K562 (cell line): ENCODE data around the gene SMAD7. TPM values are rescaled to one million over a fixed set of nuclear protein-coding genes. Genes with fewer than 3 reads are reported as not detected.

Experiments
- BCOR ChIP-seq: fragments of 450-650 bp; IDR thresholded peaks from 2 replicates; pipeline ENCODE4 v1.6.1; 2016
- CBFA2T2 ChIP-seq: fragments of 450-650 bp; conservative IDR thresholded peaks from 2 replicates; pipeline ENCODE4 v1.6.1; 2017; ENCODE audit warnings: mild to moderate bottlenecking
- CBX1 ChIP-seq: sonication (generic); IDR thresholded peaks from 2 replicates; pipeline ENCODE4 v1.6.1; 2016; ENCODE audit warnings: antibody characterized with exemption, low read depth, mild to moderate bottlenecking
- CSDE1 ChIP-seq, 2 experiments: fragments of 450-650 bp; IDR thresholded peaks; 2 replicates each; pipeline ENCODE4 v1.6.1; 2016; ENCODE audit warnings: mild to moderate bottlenecking in 1 of 2
- EGR1 ChIP-seq: fragments of 450-650 bp; conservative IDR thresholded peaks from 2 replicates; pipeline ENCODE4 v1.6.1; 2017; ENCODE audit warnings: mild to moderate bottlenecking
- HEY1 ChIP-seq: fragments of 250-450 bp; sonication (Bioruptor Pico); IDR thresholded peaks from 2 replicates; pipeline ENCODE4 v1.5.0; 2020; ENCODE audit warnings: mild to moderate bottlenecking, moderate library complexity, borderline replicate concordance
- HMG20A ChIP-seq: fragments of 450-650 bp; formaldehyde crosslinking; conservative IDR thresholded peaks from 2 replicates; pipeline ENCODE4 v1.4.0; 2020; ENCODE audit warnings: mild to moderate bottlenecking, mixed read lengths
- HNRNPK ChIP-seq: fragments of 200-400 bp; formaldehyde crosslinking; IDR thresholded peaks from one replicate; pipeline ENCODE4 v1.6.1; 2018; ENCODE audit warnings: mild to moderate bottlenecking, low read depth, low read length; ENCODE audit not compliant: poor library complexity, severe bottlenecking
- IFI16 ChIP-seq: fragments of 250-450 bp; sonication (Bioruptor Pico); IDR thresholded peaks from 2 replicates; pipeline ENCODE4 v2.1.2; 2022; ENCODE audit warnings: mild to moderate bottlenecking, inconsistent platforms
- KDM1A ChIP-seq, 2 experiments: fragments of 450-650 bp; IDR thresholded peaks; 2 replicates each; pipeline ENCODE4 v1.6.1; 2016; ENCODE audit warnings: mild to moderate bottlenecking in 2 of 2
- KLF1 ChIP-seq: fragments of 450-650 bp; IDR thresholded peaks from 2 replicates; pipeline ENCODE4 v1.6.1; 2016; ENCODE audit warnings: missing genetic modification characterization, missing compliant biosample characterization
- MCM3 ChIP-seq: fragments of 450-650 bp; IDR thresholded peaks from 2 replicates; pipeline ENCODE4 v1.6.1; 2016
- MIER1 ChIP-seq: fragments of 450-650 bp; IDR thresholded peaks from 2 replicates; pipeline ENCODE4 v1.6.1; 2016; ENCODE audit warnings: antibody characterized with exemption, mild to moderate bottlenecking, low read depth
- NFE2L1 ChIP-seq: fragments of 450-650 bp; IDR thresholded peaks from 2 replicates; pipeline ENCODE4 v1.6.1; 2016; ENCODE audit warnings: missing genetic modification characterization, low read depth, mild to moderate bottlenecking, missing compliant biosample characterization, moderate library complexity, borderline replicate concordance
- NR2C1 ChIP-seq, 2 experiments: fragments of 450-650 bp; IDR thresholded peaks; 2 replicates each; pipeline ENCODE4 v1.6.1; 2017; ENCODE audit warnings: mild to moderate bottlenecking in 2 of 2, antibody characterized with exemption in 1 of 2, inconsistent platforms in 1 of 2, missing compliant biosample characterization in 1 of 2, missing genetic modification characterization in 1 of 2
- RBM25 ChIP-seq: fragments of 200-400 bp; formaldehyde crosslinking; IDR thresholded peaks from 2 replicates; pipeline ENCODE4 v1.6.1; 2018; ENCODE audit warnings: low read length, low read depth, moderate library complexity; ENCODE audit not compliant: severe bottlenecking
- RFX7 ChIP-seq: fragments of 250-450 bp; sonication (Bioruptor Pico); IDR thresholded peaks from 2 replicates; pipeline ENCODE4 v1.5.1; 2021; ENCODE audit warnings: mild to moderate bottlenecking
- RREB1 ChIP-seq: fragments of 250-450 bp; sonication (Bioruptor Pico); IDR thresholded peaks from 2 replicates; pipeline ENCODE4 v1.4.0; 2020
- SLC30A9 ChIP-seq: fragments of 250-450 bp; sonication (Bioruptor Pico); IDR thresholded peaks from 2 replicates; pipeline ENCODE4 v1.8.0; 2022; ENCODE audit warnings: mild to moderate bottlenecking, moderate library complexity
- SMAD3 ChIP-seq: fragments of 450-650 bp; formaldehyde crosslinking; conservative IDR thresholded peaks from 2 replicates; pipeline ENCODE4 v1.4.0; 2020; ENCODE audit warnings: mild to moderate bottlenecking
- SNAPC5 ChIP-seq: fragments of 250-450 bp; sonication (Bioruptor Pico); IDR thresholded peaks from 2 replicates; pipeline ENCODE4 v1.8.0; 2021; ENCODE audit warnings: moderate library complexity, mild to moderate bottlenecking, inconsistent platforms
- ZC3H11A ChIP-seq: IDR thresholded peaks from 2 replicates; pipeline ENCODE4 v1.6.1; 2012; ENCODE audit warnings: low read depth, low read length, improper control_type of control experiment
- ZNF316 ChIP-seq: fragments of 450-650 bp; IDR thresholded peaks from 2 replicates; pipeline ENCODE4 v1.6.1; 2016
- polyA plus RNA-seq, 8 experiments: library from polyadenylated mRNA; depleted of rRNA in 4 of 8; stranded (reverse) in 5 of 8; unstranded in 3 of 8; fragments of >200 nt; fragmentation: Nextera tagmentation in 2 of 8; fragmentation: Illumina TruSeq in 1 of 8; extraction: Ambion mirVana in 2 of 8; extraction: Trizol in 1 of 8; gene quantifications; 2 replicates each; pipeline versions ENCODE4 v1.2.1 to v1.2.3, GENCODE V29; 2011 to 2014; ENCODE audit warnings: inconsistent platforms in 1 of 8, missing spikeins in 1 of 8
- total RNA-seq, 7 experiments: library from RNA; depleted of rRNA in 6 of 7; stranded (reverse); fragments of >200 nt in 6 of 7; fragmentation: Illumina TruSeq in 2 of 7; extraction: Trizol in 2 of 7; gene quantifications; 2 replicates each; pipeline versions ENCODE4 v1.2.1 to v1.2.3, GENCODE V29; 2011 to 2021; ENCODE audit warnings: low replicate concordance in 1 of 7
- TF ChIP-seq, protein P1 (sequence below): fragments of 150-350 bp; conservative IDR thresholded peaks from 2 replicates; pipeline ENCODE4 v1.6.1; 2014; ENCODE audit warnings: low read length

SMAD7 gene
- total and polyA plus RNA-seq, 9 of the 15 experiments (the other 6 are each of a cell fraction or from before 2014, with no cell fraction given) = 0.13 to 3.0 (median 1.6) TPM

DNA sequence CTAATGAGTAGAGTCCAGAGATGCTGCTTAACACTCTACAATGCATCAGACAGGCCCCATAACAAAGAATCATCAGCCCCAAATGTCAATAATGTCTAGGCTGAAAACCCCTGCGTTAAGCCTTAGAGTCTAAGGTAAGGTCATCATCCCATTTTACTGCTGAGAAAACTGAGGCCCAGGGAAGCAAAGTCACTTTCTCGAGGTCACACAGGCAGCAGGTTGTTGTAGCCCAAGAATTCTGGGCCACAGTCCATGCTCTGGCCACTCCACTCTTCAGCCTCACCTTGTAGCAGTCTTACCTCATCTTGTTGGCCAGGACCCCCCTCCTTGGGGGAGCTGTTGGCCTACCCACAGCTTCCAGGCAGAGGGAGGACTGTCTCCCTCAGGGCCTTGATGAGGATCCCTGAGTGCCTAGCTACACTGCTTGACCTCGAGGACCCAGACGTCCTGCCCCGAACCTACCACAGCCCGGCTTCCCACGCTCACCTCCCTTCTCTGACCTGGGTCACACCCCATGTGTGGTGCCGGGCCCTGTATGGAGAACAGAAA, 54.4 kb downstream of the SMAD7 start (continued):
- TF ChIP-seq NR2C1 (IDR thresholded peaks at IDR 0.05) = no peak
- TF ChIP-seq NR2C1 (tag; IDR thresholded peaks at IDR 0.05) = no peak
- TF ChIP-seq BCOR = peak; percentile 99
- TF ChIP-seq, protein P1, sequence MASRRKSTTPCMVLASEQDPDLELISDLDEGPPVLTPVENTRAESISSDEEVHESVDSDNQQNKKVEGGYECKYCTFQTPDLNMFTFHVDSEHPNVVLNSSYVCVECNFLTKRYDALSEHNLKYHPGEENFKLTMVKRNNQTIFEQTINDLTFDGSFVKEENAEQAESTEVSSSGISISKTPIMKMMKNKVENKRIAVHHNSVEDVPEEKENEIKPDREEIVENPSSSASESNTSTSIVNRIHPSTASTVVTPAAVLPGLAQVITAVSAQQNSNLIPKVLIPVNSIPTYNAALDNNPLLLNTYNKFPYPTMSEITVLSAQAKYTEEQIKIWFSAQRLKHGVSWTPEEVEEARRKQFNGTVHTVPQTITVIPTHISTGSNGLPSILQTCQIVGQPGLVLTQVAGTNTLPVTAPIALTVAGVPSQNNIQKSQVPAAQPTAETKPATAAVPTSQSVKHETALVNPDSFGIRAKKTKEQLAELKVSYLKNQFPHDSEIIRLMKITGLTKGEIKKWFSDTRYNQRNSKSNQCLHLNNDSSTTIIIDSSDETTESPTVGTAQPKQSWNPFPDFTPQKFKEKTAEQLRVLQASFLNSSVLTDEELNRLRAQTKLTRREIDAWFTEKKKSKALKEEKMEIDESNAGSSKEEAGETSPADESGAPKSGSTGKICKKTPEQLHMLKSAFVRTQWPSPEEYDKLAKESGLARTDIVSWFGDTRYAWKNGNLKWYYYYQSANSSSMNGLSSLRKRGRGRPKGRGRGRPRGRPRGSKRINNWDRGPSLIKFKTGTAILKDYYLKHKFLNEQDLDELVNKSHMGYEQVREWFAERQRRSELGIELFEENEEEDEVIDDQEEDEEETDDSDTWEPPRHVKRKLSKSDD = no peak
- TF ChIP-seq RFX7 (CRISPR knock-in tag) = no peak
- no peak for TF ChIP-seq RREB1 (CRISPR knock-in tag)
- no peak for TF ChIP-seq SLC30A9 (CRISPR knock-in tag)
- TF ChIP-seq MIER1 = no peak
- no peak for TF ChIP-seq MCM3
- TF ChIP-seq HMG20A = no peak
- TF ChIP-seq HNRNPK = no peak
- TF ChIP-seq CSDE1 (IDR thresholded peaks at IDR 0.05) = no peak
- 0 out of 2 replicates have a peak, but pooled peaks have one; percentile 29 for TF ChIP-seq KLF1 (tag)
- TF ChIP-seq EGR1 = peak; percentile 36; the same call in 1 of the 2 replicates
- no peak for TF ChIP-seq ZC3H11A
- TF ChIP-seq HEY1 (CRISPR knock-in tag) = no peak
- TF ChIP-seq ZNF316 = no peak
- TF ChIP-seq KDM1A (IDR thresholded peaks at IDR 0.05) = peak; percentile 90 to 93
- no peak for TF ChIP-seq CBFA2T2
- no peak for TF ChIP-seq NFE2L1 (tag)
- peak; percentile 93; the same call in 1 of the 2 replicates for TF ChIP-seq CBX1
- peak; percentile 96 for TF ChIP-seq RBM25
- TF ChIP-seq IFI16 (CRISPR knock-in tag) = no peak
- no peak for TF ChIP-seq SMAD3 (CRISPR knock-in tag)
- TF ChIP-seq SNAPC5 = no peak
